ENCODE results near the gene STIP1. TPM values are rescaled to one million over a fixed set of nuclear protein-coding genes. Genes with fewer than 3 reads are reported as not detected.

The STIP1 gene
- total and polyA plus RNA-seq, 10 of the 15 experiments (the other 5 are each of a cell fraction or from before 2014, with no cell fraction given): 25.2 to 291 (median 191) TPM

GRCh38 chr11:64216879-64217278, 30.9 kb downstream of the STIP1 start:
- no peak overlapping the region for H3K27ac ChIP-seq (ENCODE audit: control insufficient read depth, insufficient read depth)
- H3K4me1 ChIP-seq (ENCODE audit: control insufficient read depth, insufficient read depth, low read length): no peaks in the 10 kb centered on the region; the same call in 1 of the 2 replicates
- H3K79me2 ChIP-seq (ENCODE audit: control insufficient read depth, insufficient read depth, low read length): no peaks in the 10 kb centered on the region
- DNase-seq (ENCODE audit: low read depth, low spot score) (no peak), FAIRE-seq (no peak), ATAC-seq (peak; percentile 25; the same call in 1 of the 3 replicates)
- TF ChIP-seq ELK1 (IDR thresholded peaks at IDR 0.05; ENCODE audit: low read depth, low read length) (no peak), EED (IDR thresholded peaks at IDR 0.05; ENCODE audit: low read depth) (no peak), HCFC1 (IDR thresholded peaks at IDR 0.05; ENCODE audit: low read length) (no peak)
- ChIA-PET POLR2A (interaction anchor here (0.6 to 3.3 kb wide), 6 partner anchors 10 to 110 kb away, joined by 3 to 21 read pairs (median 5); partner anchors contain the start of genes FERMT3, NUDT22 and TRPT1), SMC1A (ENCODE audit: uncharacterized antibody, unreplicated experiment) (interaction anchor here (2.2 kb wide), 1 partner anchor 10 kb away, joined by 7 read pairs; the partner anchor contains the start of gene FERMT3), CTCF (interaction anchor here (1.5 to 4.2 kb wide), 2 partner anchors 9 to 11 kb away, joined by 5 to 14 read pairs; partner anchors contain the start of gene FERMT3), RAD21 (ENCODE audit: unreplicated experiment) (interaction anchor here (0.8 to 1.2 kb wide), 2 partner anchors 10 kb away, joined by 3 read pairs; no protein-coding TSS in a partner anchor)
- no peak overlapping the region for H3K4me3 ChIP-seq
- in situ Hi-C loops (cut with MboI): no loop called here
- peaks cover 21 to 24% of the 10 kb centered on the region in 2 experiments for H3K36me3 ChIP-seq (ENCODE audit: control insufficient read depth in 2 of 2, insufficient read depth in 2 of 2, low read length in 1 of 2)
- H2AFZ ChIP-seq (ENCODE audit: control insufficient read depth, low read depth, low read length): no peak overlapping the region
- H3K4me2 ChIP-seq (ENCODE audit: control insufficient read depth, insufficient read depth): no peak overlapping the region
- intact Hi-C loops (cut with micrococcal nuclease; ENCODE audit: unreplicated experiment): no loop called here
- no peaks in the 10 kb centered on the region for H3K9me3 ChIP-seq (replicated peaks; ENCODE audit: control insufficient read depth, insufficient read depth, low read length)
- 85% methylated on average over 6 of the region's 6 CpGs for WGBS (ENCODE audit: insufficient coverage, insufficient replicate concordance, low lambda C conversion rate, missing lambda C conversion rate)
- H4K20me1 ChIP-seq (ENCODE audit: control insufficient read depth, insufficient read depth): no peaks in the 10 kb centered on the region
- H3K27me3 ChIP-seq (replicated peaks in 1 of 2; ENCODE audit: control insufficient read depth in 2 of 2, insufficient read depth in 2 of 2, low read length in 1 of 2): no peaks in the 10 kb centered on the region
- H3K9ac ChIP-seq (ENCODE audit: control insufficient read depth, insufficient read depth, low read length): no peak overlapping the region
- BruUV-seq (replicated peaks): no TSS peak

GRCh38 chr11:64218628-64219353, 32.8 kb downstream of the STIP1 start:
- Histone ChIP-seq H3K36me3 (ENCODE audit: control insufficient read depth in 2 of 2, insufficient read depth in 2 of 2, low read length in 1 of 2) (peaks cover 24 to 30% of the 10 kb centered on the region in 2 experiments), H3K27ac (ENCODE audit: control insufficient read depth, insufficient read depth) (no peak overlapping the region), H3K79me2 (ENCODE audit: control insufficient read depth, insufficient read depth, low read length) (no peaks in the 10 kb centered on the region), H3K4me1 (ENCODE audit: control insufficient read depth, insufficient read depth, low read length) (no peaks in the 10 kb centered on the region; the same call in 1 of the 2 replicates), H3K4me3 (no peak overlapping the region), H4K20me1 (ENCODE audit: control insufficient read depth, insufficient read depth) (no peaks in the 10 kb centered on the region), H3K27me3 (replicated peaks in 1 of 2; ENCODE audit: control insufficient read depth in 2 of 2, insufficient read depth in 2 of 2, low read length in 1 of 2) (no peaks in the 10 kb centered on the region), H2AFZ (ENCODE audit: control insufficient read depth, low read depth, low read length) (no peak overlapping the region), H3K9me3 (replicated peaks; ENCODE audit: control insufficient read depth, insufficient read depth, low read length) (no peaks in the 10 kb centered on the region), H3K4me2 (ENCODE audit: control insufficient read depth, insufficient read depth) (no peak overlapping the region), H3K9ac (ENCODE audit: control insufficient read depth, insufficient read depth, low read length) (no peak overlapping the region)
- ChIA-PET POLR2A (interaction anchor here (1.7 to 2.6 kb wide), 2 partner anchors 8 to 12 kb away, joined by 6 to 11 read pairs; partner anchors contain the start of genes FERMT3, NUDT22 and TRPT1), SMC1A (ENCODE audit: uncharacterized antibody, unreplicated experiment) (no interaction called here), CTCF (interaction anchor here (4.2 kb wide), 1 partner anchor 13 kb away, joined by 14 read pairs; the partner anchor contains the start of gene FERMT3), RAD21 (ENCODE audit: unreplicated experiment) (no interaction called here)
- ATAC-seq: no peak
- DNase-seq (ENCODE audit: low read depth, low spot score): no peak
- no peak for FAIRE-seq
- in situ Hi-C loops (cut with MboI): no loop called here
- BruUV-seq (replicated peaks): no TSS peak
- intact Hi-C loops (cut with micrococcal nuclease; ENCODE audit: unreplicated experiment): no loop called here
- 96% methylated on average over 11 of the region's 11 CpGs for WGBS (ENCODE audit: insufficient coverage, insufficient replicate concordance, low lambda C conversion rate, missing lambda C conversion rate)
- no peak for TF ChIP-seq HDGF (IDR thresholded peaks at IDR 0.05)
- TF ChIP-seq POLR2A (IDR thresholded peaks at IDR 0.05; ENCODE audit: low read depth, low read length): no peak
- no peak for TF ChIP-seq ZNF592 (IDR thresholded peaks at IDR 0.05)
- no peak for TF ChIP-seq ATF7 (IDR thresholded peaks at IDR 0.05; ENCODE audit: low read depth)
- TF ChIP-seq RAD51 (IDR thresholded peaks at IDR 0.05): no peak
- no peak for TF ChIP-seq SMAD5 (IDR thresholded peaks at IDR 0.05; ENCODE audit: low read depth)

Measured in GM12878 (cell line).